Measurements from ENCODE around the gene TMEM74B.

The TMEM74B gene

DNA sequence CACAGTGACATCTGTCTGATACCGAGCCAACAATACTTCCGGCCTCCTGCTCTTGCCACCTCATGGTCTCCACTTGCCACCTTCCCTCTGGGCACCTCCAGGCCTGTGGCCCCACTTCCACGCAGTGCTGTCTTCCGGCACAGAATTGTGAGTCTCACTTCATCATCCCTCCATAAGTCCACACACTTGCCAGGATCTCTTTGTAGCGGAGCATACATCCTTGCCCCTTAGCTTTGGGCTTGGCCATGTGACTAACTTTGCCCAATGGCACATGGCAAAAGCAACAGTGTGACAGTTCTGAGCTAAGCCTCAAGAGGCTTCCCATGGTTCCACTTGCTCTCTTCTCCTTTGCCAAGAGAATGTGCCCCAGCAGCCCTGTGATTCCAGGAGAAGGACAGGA lies 14.0 kb upstream of the TMEM74B start:
- TF ChIP-seq TAF1 (IDR thresholded peaks at IDR 0.05; ENCODE audit: borderline replicate concordance, insufficient read depth, low read length) (no peak), POLR2AphosphoS5 (IDR thresholded peaks at IDR 0.05; ENCODE audit: low read depth, low read length) (no peak), FOXP2 (optimal IDR thresholded peaks at IDR 0.05; ENCODE audit: borderline replicate concordance, extremely low read depth, extremely low read length, insufficient read depth) (no peak)
- TF ChIP-seq, protein P1, sequence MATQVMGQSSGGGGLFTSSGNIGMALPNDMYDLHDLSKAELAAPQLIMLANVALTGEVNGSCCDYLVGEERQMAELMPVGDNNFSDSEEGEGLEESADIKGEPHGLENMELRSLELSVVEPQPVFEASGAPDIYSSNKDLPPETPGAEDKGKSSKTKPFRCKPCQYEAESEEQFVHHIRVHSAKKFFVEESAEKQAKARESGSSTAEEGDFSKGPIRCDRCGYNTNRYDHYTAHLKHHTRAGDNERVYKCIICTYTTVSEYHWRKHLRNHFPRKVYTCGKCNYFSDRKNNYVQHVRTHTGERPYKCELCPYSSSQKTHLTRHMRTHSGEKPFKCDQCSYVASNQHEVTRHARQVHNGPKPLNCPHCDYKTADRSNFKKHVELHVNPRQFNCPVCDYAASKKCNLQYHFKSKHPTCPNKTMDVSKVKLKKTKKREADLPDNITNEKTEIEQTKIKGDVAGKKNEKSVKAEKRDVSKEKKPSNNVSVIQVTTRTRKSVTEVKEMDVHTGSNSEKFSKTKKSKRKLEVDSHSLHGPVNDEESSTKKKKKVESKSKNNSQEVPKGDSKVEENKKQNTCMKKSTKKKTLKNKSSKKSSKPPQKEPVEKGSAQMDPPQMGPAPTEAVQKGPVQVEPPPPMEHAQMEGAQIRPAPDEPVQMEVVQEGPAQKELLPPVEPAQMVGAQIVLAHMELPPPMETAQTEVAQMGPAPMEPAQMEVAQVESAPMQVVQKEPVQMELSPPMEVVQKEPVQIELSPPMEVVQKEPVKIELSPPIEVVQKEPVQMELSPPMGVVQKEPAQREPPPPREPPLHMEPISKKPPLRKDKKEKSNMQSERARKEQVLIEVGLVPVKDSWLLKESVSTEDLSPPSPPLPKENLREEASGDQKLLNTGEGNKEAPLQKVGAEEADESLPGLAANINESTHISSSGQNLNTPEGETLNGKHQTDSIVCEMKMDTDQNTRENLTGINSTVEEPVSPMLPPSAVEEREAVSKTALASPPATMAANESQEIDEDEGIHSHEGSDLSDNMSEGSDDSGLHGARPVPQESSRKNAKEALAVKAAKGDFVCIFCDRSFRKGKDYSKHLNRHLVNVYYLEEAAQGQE (IDR thresholded peaks at IDR 0.05; ENCODE audit: insufficient read depth in 1 of 2, low read depth in 2 of 2, low read length in 2 of 2), result no peak

DNA sequence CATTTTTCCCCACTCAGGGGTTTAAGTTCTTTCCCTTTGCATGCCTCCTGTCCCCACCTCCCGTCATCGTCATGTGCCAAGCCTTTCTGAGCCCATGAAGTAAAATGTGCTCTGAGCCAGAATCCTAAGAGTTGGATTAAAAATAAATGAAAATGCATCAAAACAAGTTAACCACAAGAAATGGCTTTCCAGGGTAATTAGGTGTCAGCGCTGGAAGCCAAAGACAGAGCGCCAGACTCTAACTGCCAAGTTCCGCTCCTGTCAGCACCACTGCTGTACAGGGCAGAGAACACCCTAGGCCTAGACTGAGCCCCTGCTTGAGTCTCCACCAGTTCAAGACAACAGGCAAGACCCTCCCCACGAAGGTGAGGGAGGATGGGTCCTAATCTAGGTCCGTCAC lies 13.0 kb upstream of the TMEM74B start:
- TF ChIP-seq TAF1 (IDR thresholded peaks at IDR 0.05; ENCODE audit: borderline replicate concordance, insufficient read depth, low read length) (no peak), FOXP2 (optimal IDR thresholded peaks at IDR 0.05; ENCODE audit: borderline replicate concordance, extremely low read depth, extremely low read length, insufficient read depth) (no peak), SIN3A (IDR thresholded peaks at IDR 0.05; ENCODE audit: borderline replicate concordance, insufficient read depth, low read length) (no peak), POLR2AphosphoS5 (IDR thresholded peaks at IDR 0.05; ENCODE audit: low read depth, low read length) (no peak)
- TF ChIP-seq, protein P1 (IDR thresholded peaks at IDR 0.05; ENCODE audit: insufficient read depth in 1 of 2, low read depth in 2 of 2, low read length in 2 of 2), result no peak

DNA sequence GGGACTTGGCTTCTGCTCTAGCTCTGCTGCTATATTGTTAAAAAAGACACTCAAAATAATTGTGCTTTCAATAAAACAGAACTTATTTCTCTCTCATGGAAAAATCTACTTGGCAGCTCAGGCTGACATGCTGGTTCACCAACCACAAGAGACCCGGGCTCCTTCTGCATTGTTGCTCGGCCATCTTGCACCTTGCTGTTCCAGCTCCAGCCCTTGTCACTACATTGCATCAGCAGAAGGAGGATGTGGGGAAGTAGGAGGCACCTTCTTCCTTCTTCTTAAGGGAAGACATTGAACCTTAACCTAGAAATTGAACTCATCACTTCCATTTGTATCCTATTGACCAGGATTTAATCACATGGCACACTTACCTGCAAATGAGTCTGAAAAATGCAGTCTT lies 11.9 kb upstream of the TMEM74B start:
- no peak for TF ChIP-seq TAF1 (IDR thresholded peaks at IDR 0.05; ENCODE audit: borderline replicate concordance, insufficient read depth, low read length)
- TF ChIP-seq, protein P1 (IDR thresholded peaks at IDR 0.05; ENCODE audit: insufficient read depth in 1 of 2, low read depth in 2 of 2, low read length in 2 of 2), result no peak
- no peak for TF ChIP-seq POLR2AphosphoS5 (IDR thresholded peaks at IDR 0.05; ENCODE audit: low read depth, low read length)
- TF ChIP-seq FOXP2 (optimal IDR thresholded peaks at IDR 0.05; ENCODE audit: borderline replicate concordance, extremely low read depth, extremely low read length, insufficient read depth), result no peak
- TF ChIP-seq SIN3A (IDR thresholded peaks at IDR 0.05; ENCODE audit: borderline replicate concordance, insufficient read depth, low read length), result no peak

DNA sequence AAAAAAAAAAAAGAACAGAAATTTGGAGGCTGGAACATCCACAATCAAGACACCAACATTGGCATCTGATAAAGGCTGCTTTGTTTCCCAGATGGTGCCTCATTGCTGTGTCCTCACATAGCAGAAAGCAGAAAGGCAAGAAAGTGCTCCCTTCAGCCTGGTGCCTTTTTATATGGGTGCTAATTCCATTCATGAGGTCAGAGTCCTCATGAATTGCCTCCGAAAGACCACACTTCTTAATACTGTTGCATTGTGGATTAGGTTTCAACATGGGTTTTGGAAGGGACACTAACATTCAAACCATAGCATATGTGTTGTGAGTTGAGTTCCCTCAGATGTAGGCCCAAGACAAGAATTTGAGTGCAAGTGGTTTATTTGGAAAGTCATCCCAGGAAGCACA lies 10.4 kb upstream of the TMEM74B start:
- TF ChIP-seq SIN3A (IDR thresholded peaks at IDR 0.05; ENCODE audit: borderline replicate concordance, insufficient read depth, low read length) (no peak), POLR2AphosphoS5 (IDR thresholded peaks at IDR 0.05; ENCODE audit: low read depth, low read length) (no peak), FOXP2 (optimal IDR thresholded peaks at IDR 0.05; ENCODE audit: borderline replicate concordance, extremely low read depth, extremely low read length, insufficient read depth) (no peak), TAF1 (IDR thresholded peaks at IDR 0.05; ENCODE audit: borderline replicate concordance, insufficient read depth, low read length) (no peak)
- TF ChIP-seq, protein P1 (IDR thresholded peaks at IDR 0.05; ENCODE audit: insufficient read depth in 1 of 2, low read depth in 2 of 2, low read length in 2 of 2), result no peak

DNA sequence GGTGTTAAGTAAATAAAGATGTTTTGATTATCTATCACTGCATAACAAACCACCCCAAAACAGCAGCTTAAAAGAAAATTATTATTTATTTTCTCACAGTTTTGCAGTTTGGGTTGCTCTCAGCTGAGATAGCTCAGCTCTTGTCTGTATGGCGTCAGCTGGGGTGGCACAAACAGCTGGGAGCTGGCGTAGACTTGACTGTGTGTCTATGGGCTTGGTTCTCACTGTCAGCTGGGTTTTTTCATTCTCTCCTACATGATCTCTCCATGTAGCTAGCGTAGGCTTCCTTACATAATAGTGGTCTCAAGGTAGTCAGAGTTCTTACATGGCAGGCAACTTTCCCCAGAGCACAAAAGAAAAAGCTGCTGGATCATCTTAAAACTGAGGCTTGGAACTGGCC lies 6.5 kb upstream of the TMEM74B start:
- TF ChIP-seq, protein P1 (IDR thresholded peaks at IDR 0.05; ENCODE audit: insufficient read depth in 1 of 2, low read depth in 2 of 2, low read length in 2 of 2), result no peak
- TF ChIP-seq SIN3A (IDR thresholded peaks at IDR 0.05; ENCODE audit: borderline replicate concordance, insufficient read depth, low read length), result no peak
- no peak for TF ChIP-seq FOXP2 (optimal IDR thresholded peaks at IDR 0.05; ENCODE audit: borderline replicate concordance, extremely low read depth, extremely low read length, insufficient read depth)
- TF ChIP-seq POLR2AphosphoS5 (IDR thresholded peaks at IDR 0.05; ENCODE audit: low read depth, low read length), result no peak
- TF ChIP-seq TAF1 (IDR thresholded peaks at IDR 0.05; ENCODE audit: borderline replicate concordance, insufficient read depth, low read length), result no peak

All from PFSK-1 (cell line).